T-helper 2 cell (primary cell): ENCODE measurements around the gene TRIL.
A peak's percentile ranks its signal among the peaks of the same experiment; 100 is the strongest.

ENCODE experiments used
- DNase-seq, 5 experiments: peaks; one replicate each; pipeline versions ENCODE4 v3.0.0 to v3.0.0-alpha.2; 2012 to 2022

Gene TRIL

GRCh38 chr7:28939367-28939766 lies 18.8 kb downstream of the TRIL start:
- DNase-seq = no peak

- DNase-seq = no peak
These were observed 20.5 kb downstream of the TRIL start for GRCh38 chr7:28937619-28938018.

- no peak for DNase-seq
These were observed 21.0 kb downstream of the TRIL start for GRCh38 chr7:28937103-28937502.

- no peak for DNase-seq
These were observed 24.2 kb downstream of the TRIL start for GRCh38 chr7:28933846-28934320.

GRCh38 chr7:28931565-28931964 lies 26.6 kb downstream of the TRIL start:
- no peak for DNase-seq

GRCh38 chr7:28926871-28927597 lies 31.1 kb downstream of the TRIL start:
- peak in 3 of 5 experiments; percentile 10 to 79 (median 38) for DNase-seq

GRCh38 chr7:28922624-28923331 lies 35.4 kb downstream of the TRIL start:
- DNase-seq = peak; percentile 16 to 59 (median 27)

GRCh38 chr7:28921822-28922221 lies 36.3 kb downstream of the TRIL start:
- DNase-seq = peak in 2 of 5 experiments; percentile 12 to 49

- no peak for DNase-seq
These were observed 37.7 kb downstream of the TRIL start for GRCh38 chr7:28920424-28920823.

GRCh38 chr7:28919510-28919909 lies 38.6 kb downstream of the TRIL start:
- no peak for DNase-seq

- no peak for DNase-seq
These were observed 49.4 kb downstream of the TRIL start for GRCh38 chr7:28908775-28909174.

- no peak for DNase-seq
These were observed 52.7 kb downstream of the TRIL start for GRCh38 chr7:28905464-28905863.

GRCh38 chr7:28904578-28905048 lies 53.5 kb downstream of the TRIL start:
- no peak for DNase-seq

GRCh38 chr7:28903730-28904577 lies 54.2 kb downstream of the TRIL start:
- no peak for DNase-seq
